HG03520 (cell line): ENCODE results near the gene TTC32.

ENCODE experiments used
- ATAC-seq: cut with Tn5 transposase; IDR thresholded peaks from one replicate; pipeline ENCODE4 v1.9.1; 2021; ENCODE audit warnings: mild to moderate bottlenecking, moderate library complexity; ENCODE audit not compliant: unreplicated experiment

TTC32 gene

GRCh38 chr2:19878268-19879046 is 23.3 kb downstream of the TTC32 start:
- no peak for ATAC-seq

- no peak for ATAC-seq
These were observed 25.0 kb downstream of the TTC32 start for GRCh38 chr2:19876751-19877150.

GRCh38 chr2:19875280-19875679 is 26.5 kb downstream of the TTC32 start:
- ATAC-seq, result no peak

GRCh38 chr2:19874726-19875125 is 27.1 kb downstream of the TTC32 start:
- ATAC-seq, result no peak

GRCh38 chr2:19873014-19873413 is 28.8 kb downstream of the TTC32 start:
- no peak for ATAC-seq

GRCh38 chr2:19872302-19872701 is 29.5 kb downstream of the TTC32 start:
- ATAC-seq, result no peak

- no peak for ATAC-seq
These were observed 29.9 kb downstream of the TTC32 start for GRCh38 chr2:19871836-19872235.

GRCh38 chr2:19870792-19871191 is 31.0 kb downstream of the TTC32 start:
- no peak for ATAC-seq

- peak; percentile 70 for ATAC-seq
These were observed 32.8 kb downstream of the TTC32 start for GRCh38 chr2:19868701-19869580.

GRCh38 chr2:19868224-19868623 is 33.6 kb downstream of the TTC32 start:
- ATAC-seq, result no peak

- ATAC-seq, result peak; percentile 34
These were observed 35.0 kb downstream of the TTC32 start for GRCh38 chr2:19866771-19867170.

GRCh38 chr2:19865151-19865550 is 36.6 kb downstream of the TTC32 start:
- no peak for ATAC-seq

GRCh38 chr2:19864381-19864780 is 37.4 kb downstream of the TTC32 start:
- ATAC-seq, result no peak

GRCh38 chr2:19863303-19864041 is 38.3 kb downstream of the TTC32 start:
- peak; percentile 67 for ATAC-seq

GRCh38 chr2:19861813-19862212 is 40.0 kb downstream of the TTC32 start:
- ATAC-seq, result no peak

- ATAC-seq, result no peak
These were observed 41.8 kb downstream of the TTC32 start for GRCh38 chr2:19860022-19860421.

GRCh38 chr2:19859565-19859964 is 42.2 kb downstream of the TTC32 start:
- ATAC-seq, result no peak

- no peak for ATAC-seq
These were observed 44.0 kb downstream of the TTC32 start for GRCh38 chr2:19857806-19858205.

- no peak for ATAC-seq
These were observed 44.7 kb downstream of the TTC32 start for GRCh38 chr2:19857100-19857499.

GRCh38 chr2:19855542-19856431 is 46.0 kb downstream of the TTC32 start:
- no peak for ATAC-seq
